GM18517 (cell line): ENCODE measurements around the gene C5orf52.
"Not testable (repeated sequence)": the region's sequence is repeated elsewhere in the genome, so short reads cannot be mapped to it uniquely, and the experiment has no call there.

Experiments used
- ATAC-seq: cut with Tn5 transposase; IDR thresholded peaks from one replicate; pipeline ENCODE4 v1.9.1; 2021; ENCODE audit warnings: mild to moderate bottlenecking, moderate library complexity; ENCODE audit not compliant: unreplicated experiment

C5orf52 gene

GRCh38 chr5:157674351-157674750, 3.0 kb downstream of the C5orf52 start:
- ATAC-seq = not testable (repeated sequence)

GRCh38 chr5:157677931-157678330, 6.6 kb downstream of the C5orf52 start:
- ATAC-seq = no peak

- no peak for ATAC-seq
Measured at GRCh38 chr5:157679801-157680200, 8.5 kb downstream of the C5orf52 start.

- no peak for ATAC-seq
Measured at GRCh38 chr5:157680239-157680638, 8.9 kb downstream of the C5orf52 start.

GRCh38 chr5:157681048-157681447, 9.7 kb downstream of the C5orf52 start:
- ATAC-seq = no peak

GRCh38 chr5:157682257-157682656, 10.9 kb downstream of the C5orf52 start:
- no peak for ATAC-seq

- ATAC-seq = not testable (repeated sequence)
Measured at GRCh38 chr5:157686276-157687197, 15.2 kb downstream of the C5orf52 start.

GRCh38 chr5:157687198-157687554, 15.8 kb downstream of the C5orf52 start:
- no peak for ATAC-seq

- no peak for ATAC-seq
Measured at GRCh38 chr5:157689942-157690689, 18.8 kb downstream of the C5orf52 start.

- ATAC-seq = no peak
Measured at GRCh38 chr5:157690690-157691433, 19.5 kb downstream of the C5orf52 start.

- not testable (repeated sequence) for ATAC-seq
Measured at GRCh38 chr5:157693816-157694215, 22.5 kb downstream of the C5orf52 start.

GRCh38 chr5:157696154-157696553, 24.8 kb downstream of the C5orf52 start:
- not testable (repeated sequence) for ATAC-seq

- ATAC-seq = not testable (repeated sequence)
Measured at GRCh38 chr5:157698674-157699073, 27.3 kb downstream of the C5orf52 start.

- no peak for ATAC-seq
Measured at GRCh38 chr5:157703736-157704135, 32.4 kb downstream of the C5orf52 start.

- ATAC-seq = no peak
Measured at GRCh38 chr5:157708866-157709265, 37.5 kb downstream of the C5orf52 start.

- no peak for ATAC-seq
Measured at GRCh38 chr5:157709346-157709745, 38.0 kb downstream of the C5orf52 start.

GRCh38 chr5:157710431-157710830, 39.1 kb downstream of the C5orf52 start:
- ATAC-seq = no peak

GRCh38 chr5:157710882-157711281, 39.5 kb downstream of the C5orf52 start:
- ATAC-seq = no peak

- no peak for ATAC-seq
Measured at GRCh38 chr5:157713830-157714595, 42.7 kb downstream of the C5orf52 start.

- ATAC-seq = no peak
Measured at GRCh38 chr5:157714596-157714864, 43.2 kb downstream of the C5orf52 start.

GRCh38 chr5:157718519-157718918, 47.2 kb downstream of the C5orf52 start:
- ATAC-seq = peak; percentile 77
